ENCODE data around the gene APPBP2.

Gene APPBP2

GRCh38 chr17:60545465-60546191 is 19.6 kb upstream of the APPBP2 start:
- no peak for DNase-seq (ENCODE audit: low read depth)
- TF ChIP-seq CTCF (conservative IDR thresholded peaks at IDR 0.05; ENCODE audit: low read depth, low read length), result no peak
- no peak overlapping the region for H3K4me3 ChIP-seq (ENCODE audit: low read length)

- TF ChIP-seq CTCF (conservative IDR thresholded peaks at IDR 0.05; ENCODE audit: low read depth, low read length), result no peak
- no peak for DNase-seq (ENCODE audit: low read depth)
- H3K4me3 ChIP-seq (ENCODE audit: low read length), result no peak overlapping the region
Observed at GRCh38 chr17:60542071-60542470, 16.0 kb upstream of the APPBP2 start.

GRCh38 chr17:60540460-60540859 is 14.4 kb upstream of the APPBP2 start:
- TF ChIP-seq CTCF (conservative IDR thresholded peaks at IDR 0.05; ENCODE audit: low read depth, low read length), result no peak
- H3K4me3 ChIP-seq (ENCODE audit: low read length), result no peak overlapping the region
- no peak for DNase-seq (ENCODE audit: low read depth)

GRCh38 chr17:60539807-60540206 is 13.8 kb upstream of the APPBP2 start:
- H3K4me3 ChIP-seq (ENCODE audit: low read length), result no peak overlapping the region
- DNase-seq (ENCODE audit: low read depth), result no peak
- no peak for TF ChIP-seq CTCF (conservative IDR thresholded peaks at IDR 0.05; ENCODE audit: low read depth, low read length)

GRCh38 chr17:60538726-60539125 is 12.7 kb upstream of the APPBP2 start:
- no peak for TF ChIP-seq CTCF (conservative IDR thresholded peaks at IDR 0.05; ENCODE audit: low read depth, low read length)
- DNase-seq (ENCODE audit: low read depth), result no peak
- no peak overlapping the region for H3K4me3 ChIP-seq (ENCODE audit: low read length)

GRCh38 chr17:60535382-60536279 is 9.6 kb upstream of the APPBP2 start:
- TF ChIP-seq CTCF (conservative IDR thresholded peaks at IDR 0.05; ENCODE audit: low read depth, low read length), result no peak
- DNase-seq (ENCODE audit: low read depth), result no peak

More at GRCh38 chr17:60535382-60536279, 9.6 kb upstream of the APPBP2 start:
- no peak overlapping the region for H3K4me3 ChIP-seq (ENCODE audit: low read length)
